Limb (tissue), 2 donors: ENCODE measurements around the gene DNAJB6.
"Not testable (repeated sequence)": the region's sequence is repeated elsewhere in the genome, so short reads cannot be mapped to it uniquely, and the experiment has no call there.

Experiments used
- DNase-seq, 2 donors: peaks; one replicate each; pipeline ENCODE4 v3.0.0-alpha.2; 2016; ENCODE audit errors: extremely low spot score in 2 of 2

DNAJB6 gene

DNA sequence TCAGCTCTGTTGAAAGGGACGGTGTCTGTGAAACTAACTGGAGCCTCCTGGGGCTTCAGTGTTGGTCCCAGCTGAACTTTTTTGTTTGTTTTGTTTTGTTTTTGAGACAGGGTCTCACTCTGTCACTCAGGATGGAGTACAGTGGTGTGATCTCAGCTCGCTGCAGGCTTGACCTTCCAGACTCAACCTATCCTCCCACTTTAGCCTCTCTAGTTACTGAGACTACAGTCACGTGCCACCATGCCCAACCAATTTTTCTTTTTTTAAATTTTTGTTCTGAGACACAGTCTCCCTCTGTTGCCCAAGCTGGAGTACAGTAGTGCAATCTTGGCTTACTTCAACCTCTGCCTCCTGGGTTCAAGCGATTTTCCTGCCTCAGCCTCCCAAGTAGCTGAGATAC lies 13.4 kb upstream of the DNAJB6 start:
- no peak for DNase-seq

DNA sequence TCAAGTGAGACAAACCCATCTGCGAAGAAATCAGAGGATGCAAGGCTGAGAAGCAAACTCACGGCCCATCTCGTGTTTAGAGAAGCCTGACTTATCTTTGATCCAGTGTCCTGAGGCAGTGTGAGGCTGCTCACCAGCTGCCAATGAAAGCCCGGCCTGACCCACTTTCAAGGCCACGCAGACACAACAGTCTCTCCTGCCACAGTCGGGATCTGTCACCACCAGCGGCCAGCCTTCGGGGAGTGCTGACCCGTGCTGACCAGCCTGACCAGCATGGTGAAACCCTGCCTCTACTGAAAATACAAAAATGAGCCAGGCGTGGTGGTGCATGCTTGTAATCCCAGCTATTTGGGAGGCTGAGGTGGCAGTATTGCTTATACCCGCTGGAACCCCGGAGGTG lies 7.4 kb upstream of the DNAJB6 start:
- no peak for DNase-seq

DNA sequence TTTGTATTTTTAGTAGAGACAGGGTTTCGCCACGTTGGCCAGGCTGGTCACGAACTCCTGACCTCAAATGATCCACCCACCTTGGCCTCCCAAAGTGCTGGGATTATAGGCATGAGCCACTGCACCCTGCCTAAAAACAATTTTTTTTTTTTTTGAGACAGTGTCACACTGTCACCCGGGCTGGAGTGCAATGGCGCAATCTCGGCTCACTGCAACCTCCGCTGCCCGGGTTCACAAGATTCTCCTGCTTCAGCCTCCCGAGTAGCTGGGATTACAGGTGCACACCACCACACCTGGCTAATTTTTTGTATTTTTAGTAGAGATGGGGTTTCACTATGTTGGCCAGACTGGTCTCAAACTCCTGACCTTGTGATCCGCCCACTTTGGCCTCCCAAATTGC lies 6.2 kb upstream of the DNAJB6 start:
- not testable (repeated sequence) for DNase-seq

DNA sequence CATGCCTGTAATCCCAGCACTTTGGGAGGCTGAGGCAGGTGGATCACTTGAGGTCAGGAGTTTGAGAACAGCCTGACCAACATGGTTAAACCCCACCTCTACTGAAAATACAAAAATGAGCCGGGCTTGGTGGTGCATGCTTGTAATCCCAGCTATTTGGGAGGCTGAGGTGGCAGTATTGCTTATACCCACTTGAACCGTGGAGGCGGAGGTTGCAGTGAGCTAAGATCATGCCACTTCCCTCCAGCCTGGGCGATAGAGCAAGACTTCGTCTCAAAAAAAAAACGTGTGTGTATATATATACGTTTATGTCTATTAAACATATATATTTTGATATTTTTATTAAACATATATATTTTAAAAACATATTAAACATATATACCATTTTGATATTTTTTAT lies 5.8 kb upstream of the DNAJB6 start:
- not testable (repeated sequence) for DNase-seq

- DNase-seq, result no peak
Observed at GRCh38 chr7:157335236-157335635, 1.6 kb upstream of the DNAJB6 start.

DNA sequence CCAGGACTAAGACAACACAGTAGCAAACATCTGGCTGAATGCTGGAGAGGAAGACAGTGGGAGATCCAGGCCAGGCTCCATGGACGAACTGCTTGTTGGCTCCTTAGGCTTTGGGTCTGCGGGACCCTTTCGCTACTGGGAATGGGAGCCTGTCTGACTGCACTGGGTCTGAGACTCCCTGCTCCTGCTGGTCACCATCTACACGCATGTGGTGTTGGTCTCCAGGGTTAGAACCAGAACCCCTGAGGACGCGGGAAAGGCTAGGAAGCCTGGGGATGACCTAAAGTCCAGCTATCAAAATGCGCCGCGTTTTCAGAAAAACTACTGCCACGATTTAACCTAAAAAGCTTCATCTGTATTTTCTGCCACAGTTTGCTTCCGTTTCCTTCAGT lies 817 bp upstream of the DNAJB6 start:
- DNase-seq, result no peak

- DNase-seq, result peak; percentile 30 to 82
Observed at GRCh38 chr7:157337316-157338149, 729 bp downstream of the DNAJB6 start.

- peak; percentile 50 to 76 for DNase-seq
Observed at GRCh38 chr7:157339777-157340677, 3.2 kb downstream of the DNAJB6 start.

GRCh38 chr7:157347217-157347904 lies 10.6 kb downstream of the DNAJB6 start:
- no peak for DNase-seq

GRCh38 chr7:157348548-157348947 lies 11.7 kb downstream of the DNAJB6 start:
- no peak for DNase-seq

DNA sequence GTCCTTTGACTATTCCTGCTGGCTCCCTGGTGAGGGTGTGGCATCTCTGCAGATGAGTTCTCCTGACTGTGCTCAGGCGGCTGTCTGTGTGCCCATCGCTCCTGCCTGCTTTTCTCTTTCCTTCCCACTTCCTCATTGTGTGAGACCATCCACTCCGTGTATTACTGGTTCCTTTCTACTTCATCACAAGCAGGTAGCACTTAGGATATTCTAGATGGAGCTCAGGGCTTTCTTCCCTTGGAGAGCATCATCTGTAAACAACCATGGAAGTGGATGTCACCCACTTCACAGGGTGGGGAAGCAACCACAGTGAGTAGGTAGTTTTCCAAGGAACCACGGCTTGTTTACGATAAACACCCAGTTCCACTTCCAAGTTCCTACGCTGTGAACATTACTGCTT lies 15.7 kb downstream of the DNAJB6 start:
- DNase-seq, result no peak

DNA sequence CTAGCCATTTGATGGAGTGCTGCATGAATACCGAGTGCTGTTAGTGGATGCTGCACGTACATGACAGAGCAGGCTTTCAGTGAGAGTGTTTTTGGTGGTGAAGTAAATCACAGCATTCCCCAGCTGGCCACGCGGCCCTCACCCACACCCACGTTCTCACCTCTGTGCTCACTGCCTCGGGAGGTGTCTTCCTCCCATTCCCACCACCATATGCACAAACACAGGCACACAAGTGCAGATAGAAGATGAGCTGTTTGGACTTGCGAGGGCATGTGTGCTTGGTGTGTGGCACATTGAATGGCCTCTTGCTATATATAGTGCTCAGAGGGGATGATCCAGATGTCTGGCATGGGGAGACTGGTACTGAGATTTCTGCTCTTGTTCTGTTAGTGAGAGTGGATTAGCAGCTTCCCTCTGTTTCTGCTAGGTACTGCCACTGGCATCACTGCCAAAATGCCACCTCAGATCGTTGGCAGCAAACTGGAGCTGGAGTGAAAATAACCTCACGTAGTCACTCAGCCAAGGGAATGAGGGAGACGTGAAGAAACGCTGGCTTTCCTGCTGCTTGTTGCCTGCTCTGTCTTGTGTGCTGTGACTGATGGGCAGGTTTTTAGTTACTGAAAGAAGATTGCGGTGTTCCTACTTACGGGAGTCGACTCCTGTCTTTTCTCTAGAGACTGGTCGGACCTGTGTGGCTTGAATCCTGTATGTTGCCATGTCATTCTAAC lies 19.1 kb downstream of the DNAJB6 start:
- no peak for DNase-seq

DNA sequence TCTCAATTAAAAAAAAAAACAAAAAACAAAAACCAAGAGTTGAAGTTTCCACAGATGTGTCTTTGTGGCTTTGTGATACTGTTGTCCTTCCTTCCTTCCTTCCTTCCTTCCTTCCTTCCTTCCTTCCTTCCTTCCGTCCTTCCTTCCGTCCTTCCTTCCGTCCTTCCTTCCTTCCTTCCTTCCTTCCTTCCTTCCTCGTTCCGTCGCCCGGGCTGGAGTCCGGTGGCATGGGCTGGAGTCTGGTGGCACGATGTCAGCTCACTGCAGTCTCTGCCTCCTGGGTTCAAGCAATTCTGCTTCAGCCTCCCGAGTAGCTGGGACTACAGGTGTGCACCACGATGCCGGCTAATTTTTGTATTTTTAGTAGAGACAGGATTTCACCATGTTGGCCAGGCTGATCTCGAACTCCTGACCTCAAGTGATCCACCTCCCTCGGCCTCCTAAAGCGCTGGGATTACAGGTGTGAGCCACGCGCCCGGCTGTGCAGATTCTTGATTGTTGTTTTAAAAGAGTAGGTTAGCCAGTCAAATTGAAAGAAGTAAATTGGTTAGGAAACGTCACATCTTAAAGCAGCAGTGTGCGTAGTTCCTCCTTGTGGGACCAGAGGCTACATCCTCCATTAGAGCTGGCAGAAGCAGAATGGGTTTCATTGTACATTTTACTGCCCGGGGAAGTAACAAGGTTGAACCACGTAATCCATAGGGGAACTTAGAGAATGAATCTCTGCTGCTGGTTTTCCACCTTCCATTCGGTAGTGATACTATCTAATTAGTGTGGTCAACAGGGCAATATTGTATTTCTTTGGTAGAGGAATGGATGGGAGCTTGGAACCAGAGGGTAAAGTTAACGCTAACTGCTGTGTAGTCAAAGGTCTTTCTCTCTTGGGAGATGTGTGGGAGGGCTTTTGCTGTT lies 20.6 kb downstream of the DNAJB6 start:
- DNase-seq, result no peak

- DNase-seq, result no peak
Observed at GRCh38 chr7:157358041-157358752, 21.4 kb downstream of the DNAJB6 start.

DNA sequence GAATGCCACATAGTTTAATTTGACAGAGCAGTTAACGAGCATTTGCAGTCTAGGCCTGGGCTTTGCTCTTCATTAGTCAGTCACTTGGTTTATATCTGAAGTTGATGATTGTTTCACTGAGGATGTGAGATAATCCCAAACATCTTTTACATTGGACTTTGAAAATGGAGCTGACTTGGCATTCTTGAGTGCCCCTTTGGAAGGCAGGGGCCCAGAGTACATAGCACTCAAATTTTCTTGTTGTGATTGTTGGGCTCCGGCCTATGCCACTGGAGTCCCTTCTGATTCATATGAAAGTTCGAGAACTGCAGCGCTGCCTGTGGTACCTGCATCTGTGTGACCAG lies 21.9 kb downstream of the DNAJB6 start:
- no peak for DNase-seq

DNA sequence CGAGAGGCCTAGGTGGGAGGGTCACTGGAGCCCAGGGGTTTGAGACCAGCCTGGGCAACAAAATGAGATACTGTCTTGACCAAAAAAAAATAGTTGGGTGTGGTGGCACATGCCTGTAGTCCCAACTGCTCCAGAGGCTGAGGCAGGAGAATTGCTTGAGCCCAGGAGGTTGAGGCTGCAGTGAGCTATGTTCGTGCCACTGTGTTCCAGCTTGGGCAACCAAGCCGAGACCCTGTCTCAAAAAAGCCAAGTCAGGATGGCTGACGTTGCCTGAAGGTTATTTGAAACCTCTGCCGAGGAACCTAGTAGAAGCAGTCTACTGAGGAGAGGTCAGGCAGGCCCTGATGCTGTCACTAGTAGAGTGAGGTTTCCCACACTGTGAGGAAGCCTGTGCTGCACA lies 22.8 kb downstream of the DNAJB6 start:
- no peak for DNase-seq

DNA sequence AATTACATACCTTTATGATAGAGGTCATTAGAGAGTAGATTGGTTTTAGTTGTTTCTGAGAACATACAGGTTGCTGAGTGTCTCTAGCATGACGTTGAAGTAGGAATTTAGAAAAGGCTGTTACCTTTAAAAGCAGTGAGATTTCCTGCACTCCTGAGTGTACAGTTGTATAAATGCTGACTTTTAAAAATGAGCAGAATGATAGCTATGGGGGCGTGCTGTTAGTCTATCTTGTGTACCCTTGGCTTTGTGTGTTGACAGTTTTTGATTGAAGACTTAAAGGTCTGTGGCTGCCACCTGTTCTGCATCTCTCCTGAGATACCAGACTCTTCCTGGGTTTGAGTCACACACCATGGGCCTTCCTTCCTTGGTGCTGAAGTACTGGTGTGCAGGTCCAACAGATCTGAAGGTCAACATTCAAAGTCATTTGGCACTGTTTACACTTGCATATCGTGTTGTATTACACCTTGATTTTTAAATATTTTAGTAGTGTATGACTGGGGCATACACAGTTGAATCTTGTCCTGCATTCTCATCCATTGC lies 23.8 kb downstream of the DNAJB6 start:
- DNase-seq, result no peak

DNA sequence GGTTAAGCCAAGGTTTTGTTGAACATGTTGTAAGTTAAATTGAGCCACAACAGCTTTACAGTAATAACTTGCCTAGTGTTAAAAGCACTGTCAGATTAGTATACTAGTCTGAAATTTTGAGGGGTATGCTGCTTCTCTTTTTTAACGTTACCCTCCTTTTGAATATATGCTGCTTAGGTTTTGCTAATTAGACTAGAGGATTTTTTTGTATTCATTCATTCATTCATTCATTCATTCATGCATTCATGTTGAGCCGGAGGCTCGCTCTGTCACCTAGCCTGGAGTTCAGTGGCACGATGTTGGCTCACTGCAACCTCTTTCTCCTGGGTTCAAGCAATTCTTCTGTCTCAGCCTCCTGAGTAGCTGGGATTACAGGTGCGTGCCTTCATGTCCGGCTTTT lies 24.7 kb downstream of the DNAJB6 start:
- DNase-seq, result no peak

GRCh38 chr7:157362729-157363128 lies 25.9 kb downstream of the DNAJB6 start:
- DNase-seq, result no peak
